NCI-H1105 (cell line): Measurements from ENCODE around the gene BLOC1S4.
"Not testable (repeated sequence)": the region's sequence is repeated elsewhere in the genome, so short reads cannot be mapped to it uniquely, and the experiment has no call there.

Source experiments
- DNase-seq: peaks from one replicate; lab custom pipeline; 2025; lab: John Stamatoyannopoulos, UW

Gene BLOC1S4

GRCh38 chr4:6716018-6716911 lies at the start of gene BLOC1S4:
BLOC1S4 (plus strand) TSS chr4:6716174; CDS start chr4:6716210, 36 bp downstream.
- peak; percentile 79 for DNase-seq

- DNase-seq: no peak
These were observed 47.6 kb upstream of the BLOC1S4 start for GRCh38 chr4:6668391-6668790.

- DNase-seq: no peak
These were observed 44.3 kb upstream of the BLOC1S4 start for GRCh38 chr4:6671648-6672047.

- no peak for DNase-seq
These were observed 43.8 kb upstream of the BLOC1S4 start for GRCh38 chr4:6672131-6672530.

- not testable (repeated sequence) for DNase-seq
These were observed 43.3 kb upstream of the BLOC1S4 start for GRCh38 chr4:6672541-6673190.

GRCh38 chr4:6673191-6673659 lies 42.7 kb upstream of the BLOC1S4 start:
- not testable (repeated sequence) for DNase-seq

- DNase-seq: peak; percentile 82
These were observed 42.1 kb upstream of the BLOC1S4 start for GRCh38 chr4:6673660-6674499.

GRCh38 chr4:6674500-6675149 lies 41.3 kb upstream of the BLOC1S4 start:
- peak; percentile 28 for DNase-seq

- DNase-seq: no peak
These were observed 39.0 kb upstream of the BLOC1S4 start for GRCh38 chr4:6676722-6677558.

GRCh38 chr4:6680372-6681034 lies 35.5 kb upstream of the BLOC1S4 start:
- no peak for DNase-seq

- no peak for DNase-seq
These were observed 34.8 kb upstream of the BLOC1S4 start for GRCh38 chr4:6681191-6681590.

GRCh38 chr4:6682862-6683590 lies 32.9 kb upstream of the BLOC1S4 start:
- no peak for DNase-seq

GRCh38 chr4:6684656-6685055 lies 31.3 kb upstream of the BLOC1S4 start:
- DNase-seq: no peak

- DNase-seq: no peak
These were observed 29.7 kb upstream of the BLOC1S4 start for GRCh38 chr4:6686104-6686787.

GRCh38 chr4:6687947-6688878 lies 27.8 kb upstream of the BLOC1S4 start:
- DNase-seq: no peak

- no peak for DNase-seq
These were observed 27.0 kb upstream of the BLOC1S4 start for GRCh38 chr4:6688879-6689505.

GRCh38 chr4:6689506-6689960 lies 26.4 kb upstream of the BLOC1S4 start:
- DNase-seq: no peak
